ENCODE results near the gene KCNIP4. TPM values are rescaled to one million over a fixed set of nuclear protein-coding genes. Genes with fewer than 3 reads are reported as not detected.

The KCNIP4 gene
- polyA plus RNA-seq, 1 donor (not counting 4 experiments of a cell fraction or from before 2014, with no cell fraction given): 0.07 TPM

GRCh38 chr4:21009956-21010355, 938.6 kb downstream of the KCNIP4 start:
- Histone ChIP-seq H2AFZ (ENCODE audit: control insufficient read depth, low read length) (peak overlapping the region; percentile 58), H3K4me2 (ENCODE audit: control insufficient read depth, extremely low read depth, insufficient read depth, low read depth, low read length) (no peak overlapping the region), H3K9me3 (ENCODE audit: control insufficient read depth, low read depth, low read length) (no peaks in the 10 kb centered on the region), H3K79me2 (ENCODE audit: control insufficient read depth, insufficient read depth, low read length) (no peaks in the 10 kb centered on the region), H3K4me1 (ENCODE audit: control insufficient read depth, extremely low read depth, insufficient read depth, low read length) (peaks cover 4% of the 10 kb centered on the region), H3K4me3 (ENCODE audit: control insufficient read depth in 2 of 3, extremely low read depth in 1 of 3, insufficient read depth in 2 of 3, low read depth in 1 of 3, low read length in 3 of 3) (no peak overlapping the region), H3K27ac (ENCODE audit: control insufficient read depth, insufficient read depth, low read length) (no peak overlapping the region), H4K20me1 (ENCODE audit: control insufficient read depth, extremely low read depth, insufficient read depth, low read length) (no peaks in the 10 kb centered on the region), H3K36me3 (ENCODE audit: control insufficient read depth in 2 of 2, extremely low read depth in 1 of 2, insufficient read depth in 2 of 2, low read length in 2 of 2) (no peaks in the 10 kb centered on the region), H3K9ac (ENCODE audit: control insufficient read depth, extremely low read depth, insufficient read depth, low read length) (no peak overlapping the region), H3K9me1 (ENCODE audit: control insufficient read depth, extremely low read depth, insufficient read depth, low read length) (no peaks in the 10 kb centered on the region), H3K27me3 (ENCODE audit: control insufficient read depth, extremely low read depth, insufficient read depth, low read length) (no peaks in the 10 kb centered on the region)
- no peak for TF ChIP-seq CTCF (optimal IDR thresholded peaks at IDR 0.05 in 1 of 3, IDR thresholded peaks at IDR 0.05 in 1 of 3, conservative IDR thresholded peaks at IDR 0.05 in 1 of 3; ENCODE audit: extremely low read depth in 1 of 3, insufficient read depth in 2 of 3, low read length in 3 of 3)
- TF ChIP-seq EZH2 (IDR thresholded peaks at IDR 0.05; ENCODE audit: low read length): no peak
- FAIRE-seq: no peak
- dilution Hi-C loops (cut with MboI; ENCODE audit: extremely low pct_ligation_motif_present, low sequenced_read_pairs): no loop called here
- DNase-seq (ENCODE audit: low read depth, low spot score): no peak

- Histone ChIP-seq H3K27me3 (ENCODE audit: control insufficient read depth, extremely low read depth, insufficient read depth, low read length) (no peaks in the 10 kb centered on the region), H3K79me2 (ENCODE audit: control insufficient read depth, insufficient read depth, low read length) (no peaks in the 10 kb centered on the region), H3K36me3 (ENCODE audit: control insufficient read depth in 2 of 2, extremely low read depth in 1 of 2, insufficient read depth in 2 of 2, low read length in 2 of 2) (no peaks in the 10 kb centered on the region), H3K4me3 (ENCODE audit: control insufficient read depth in 2 of 3, extremely low read depth in 1 of 3, insufficient read depth in 2 of 3, low read depth in 1 of 3, low read length in 3 of 3) (no peak overlapping the region), H3K9ac (ENCODE audit: control insufficient read depth, extremely low read depth, insufficient read depth, low read length) (no peak overlapping the region), H4K20me1 (ENCODE audit: control insufficient read depth, extremely low read depth, insufficient read depth, low read length) (no peaks in the 10 kb centered on the region), H3K27ac (ENCODE audit: control insufficient read depth, insufficient read depth, low read length) (no peak overlapping the region), H2AFZ (ENCODE audit: control insufficient read depth, low read length) (no peak overlapping the region), H3K9me1 (ENCODE audit: control insufficient read depth, extremely low read depth, insufficient read depth, low read length) (no peaks in the 10 kb centered on the region), H3K4me1 (ENCODE audit: control insufficient read depth, extremely low read depth, insufficient read depth, low read length) (no peaks in the 10 kb centered on the region), H3K4me2 (ENCODE audit: control insufficient read depth, extremely low read depth, insufficient read depth, low read depth, low read length) (no peak overlapping the region), H3K9me3 (ENCODE audit: control insufficient read depth, low read depth, low read length) (no peaks in the 10 kb centered on the region)
- dilution Hi-C loops (cut with MboI; ENCODE audit: extremely low pct_ligation_motif_present, low sequenced_read_pairs): no loop called here
- FAIRE-seq (no peak), DNase-seq (ENCODE audit: low read depth, low spot score) (no peak)
- no peak for TF ChIP-seq CTCF (optimal IDR thresholded peaks at IDR 0.05 in 1 of 3, IDR thresholded peaks at IDR 0.05 in 1 of 3, conservative IDR thresholded peaks at IDR 0.05 in 1 of 3; ENCODE audit: extremely low read depth in 1 of 3, insufficient read depth in 2 of 3, low read length in 3 of 3)
- TF ChIP-seq EZH2 (IDR thresholded peaks at IDR 0.05; ENCODE audit: low read length): no peak
Measured at GRCh38 chr4:21005647-21006046, 942.9 kb downstream of the KCNIP4 start.

Data from keratinocyte (primary cell).